KOPT-K1 (cell line): ENCODE data around the gene GCA.

Source experiments
- H3K27ac ChIP-seq: fragments of 200-600 bp; sonication (generic); 2 replicates; pipeline ENCODE4 v1.5.1; 2016; ENCODE audit warnings: antibody characterized with exemption, mild to moderate bottlenecking, low read depth, low read length; ENCODE audit not compliant: poor library complexity, severe bottlenecking
- H3K36me3 ChIP-seq: fragments of 200-600 bp; sonication (generic); 2 replicates; pipeline ENCODE4 v1.5.1; 2017; ENCODE audit warnings: antibody characterized with exemption, mild to moderate bottlenecking, low read length, moderate library complexity; ENCODE audit not compliant: insufficient read depth
- H3K9me3 ChIP-seq: fragments of 200-600 bp; sonication (generic); 2 replicates; pipeline ENCODE4 v1.5.1; 2017; ENCODE audit warnings: antibody characterized with exemption, low read length, mild to moderate bottlenecking; ENCODE audit not compliant: insufficient read depth, poor library complexity, severe bottlenecking

Gene GCA

DNA sequence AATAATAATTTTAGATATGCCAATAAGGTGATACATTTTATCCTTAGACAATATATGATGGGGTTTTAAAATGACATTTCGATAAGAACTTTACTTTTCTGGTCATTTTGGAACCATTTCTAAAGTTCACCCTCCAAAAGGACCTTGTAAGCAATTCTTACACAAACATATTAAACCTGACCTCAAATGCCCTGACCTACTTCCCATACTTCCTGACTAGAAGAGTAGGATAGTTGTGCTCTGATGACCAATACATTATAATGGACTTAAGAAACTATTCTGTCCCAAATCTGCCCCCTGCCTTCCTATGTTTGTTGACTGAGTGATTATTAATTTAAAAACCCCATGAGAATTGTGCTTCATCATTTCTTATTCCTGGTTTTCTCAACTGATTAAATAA is 24.6 kb downstream of the GCA start:
- H3K27ac ChIP-seq = no peak overlapping the region
- H3K36me3 ChIP-seq = no peaks in the 10 kb centered on the region
- no peaks in the 10 kb centered on the region for H3K9me3 ChIP-seq

DNA sequence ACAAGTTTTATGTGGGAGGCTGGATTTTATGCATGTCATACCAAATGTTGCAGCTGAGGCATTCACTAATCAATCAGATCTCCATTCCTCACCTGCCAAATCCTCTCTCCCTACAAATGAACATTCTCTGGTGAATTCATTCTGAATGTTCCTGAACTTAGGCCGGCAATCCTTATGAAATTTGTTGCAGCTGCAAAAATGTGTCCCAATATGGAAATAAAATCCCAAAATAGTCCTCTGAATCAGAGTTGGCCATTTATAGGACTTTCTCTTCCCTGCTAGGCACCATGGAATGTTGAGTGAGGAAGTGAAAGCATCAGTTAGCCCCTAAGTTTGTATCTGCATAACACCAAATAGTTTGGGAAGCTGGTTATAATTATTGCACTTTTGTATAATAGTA is 25.6 kb downstream of the GCA start:
- no peak overlapping the region for H3K27ac ChIP-seq
- no peaks in the 10 kb centered on the region for H3K36me3 ChIP-seq
- no peaks in the 10 kb centered on the region for H3K9me3 ChIP-seq

DNA sequence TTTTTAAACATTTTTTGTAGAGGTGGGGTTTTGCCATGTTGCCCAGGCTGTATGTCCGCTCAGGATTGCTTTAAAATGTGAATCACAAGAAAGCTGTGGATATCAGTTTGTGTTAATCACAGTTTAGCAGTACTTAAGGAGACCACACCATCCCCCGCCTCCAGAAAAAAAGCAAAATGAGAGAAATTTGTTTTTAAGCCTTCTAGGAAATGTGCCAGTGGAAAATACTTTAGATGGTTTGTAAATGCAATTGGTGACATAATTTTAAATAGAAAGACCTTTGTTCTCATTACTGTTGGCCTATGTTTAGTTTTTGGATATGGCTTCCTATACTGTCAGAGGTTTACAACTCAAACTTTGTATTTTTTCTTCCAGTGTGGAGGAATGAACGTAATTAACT is 27.0 kb downstream of the GCA start:
- Histone ChIP-seq H3K36me3 (no peaks in the 10 kb centered on the region), H3K27ac (no peak overlapping the region), H3K9me3 (no peaks in the 10 kb centered on the region)

DNA sequence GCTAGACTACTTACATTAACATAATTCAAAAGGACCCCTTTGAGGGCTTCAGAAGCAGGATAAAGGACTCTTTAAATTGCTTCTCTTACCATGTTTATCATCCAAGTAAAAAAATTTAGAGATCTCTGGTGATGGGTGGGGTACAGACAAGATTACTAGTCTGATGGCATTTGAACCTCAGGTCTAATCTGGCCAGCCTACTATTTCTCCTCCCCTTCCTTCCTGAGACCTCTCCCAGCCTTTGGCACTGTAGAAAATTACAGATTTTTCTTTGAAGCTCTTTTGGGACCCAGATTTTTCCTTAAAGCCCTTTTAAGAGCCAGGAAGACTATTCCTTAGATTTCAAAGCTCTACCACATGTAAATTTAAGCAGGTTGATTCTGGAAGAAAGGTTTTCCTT is 28.9 kb downstream of the GCA start:
- H3K9me3 ChIP-seq = no peaks in the 10 kb centered on the region
- no peak overlapping the region for H3K27ac ChIP-seq
- no peaks in the 10 kb centered on the region for H3K36me3 ChIP-seq

DNA sequence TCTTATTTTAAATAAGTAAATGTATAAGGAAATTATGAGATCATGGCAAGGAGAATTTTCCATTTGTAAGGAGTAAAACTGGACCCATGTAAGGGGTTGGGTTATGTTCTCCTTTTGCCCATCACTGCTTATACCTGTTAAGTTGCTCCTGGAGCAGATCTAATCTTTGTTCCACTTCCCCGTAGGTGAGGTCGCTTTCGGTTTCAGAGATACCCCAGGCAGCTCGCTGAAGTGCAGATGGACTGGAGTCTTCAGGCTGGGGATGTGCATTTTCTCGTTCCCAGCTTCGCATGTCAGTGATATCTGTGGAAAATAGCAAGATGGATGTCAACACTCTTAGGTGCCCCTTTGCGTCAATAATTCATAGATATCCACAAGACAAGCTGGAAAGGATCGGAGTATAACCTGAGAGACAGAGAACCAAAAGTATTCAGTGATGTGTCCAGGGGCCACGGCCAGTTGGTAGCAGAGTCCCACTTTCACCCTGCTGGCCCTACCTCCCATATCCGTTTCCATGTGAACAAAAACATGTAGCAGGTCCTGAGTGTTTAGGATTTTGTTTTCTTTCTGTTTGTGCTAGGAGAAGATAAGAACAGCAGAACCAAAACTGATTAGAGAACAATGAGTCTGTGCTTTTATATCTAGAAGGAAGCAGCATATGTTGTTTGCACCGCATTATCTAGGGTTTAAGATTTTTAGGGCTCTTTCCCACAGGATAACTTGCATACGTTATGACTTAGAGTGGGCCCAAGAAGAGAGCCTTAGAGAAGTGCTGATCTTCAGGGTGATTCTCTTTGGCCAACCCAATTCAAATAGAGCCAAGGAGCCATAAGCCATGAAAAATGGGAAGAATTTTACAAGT is 36.0 kb downstream of the GCA start:
- no peak overlapping the region for H3K27ac ChIP-seq

DNA sequence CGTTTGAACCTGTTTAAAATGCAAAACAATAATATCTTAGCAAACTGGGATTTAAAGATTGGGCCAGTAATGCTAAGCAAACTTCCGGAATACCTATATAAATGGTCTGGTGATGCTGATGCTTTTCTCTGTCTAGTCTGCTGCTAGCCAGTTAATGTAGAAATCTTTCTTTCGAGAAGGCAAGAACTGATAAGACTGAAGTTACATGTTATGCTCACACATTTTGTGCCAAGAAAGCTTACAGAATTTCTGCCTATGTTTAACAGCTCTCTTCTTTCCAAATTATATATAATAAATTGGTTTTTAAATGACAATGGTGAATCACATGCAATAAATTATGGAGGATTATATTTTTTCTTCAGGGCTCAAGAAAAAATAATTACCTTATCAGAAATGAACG is 37.9 kb downstream of the GCA start:
- no peaks in the 10 kb centered on the region for H3K36me3 ChIP-seq
- H3K27ac ChIP-seq = no peak overlapping the region
- H3K9me3 ChIP-seq = no peaks in the 10 kb centered on the region

More for the DNA sequence above, 36.0 kb downstream of the GCA start:
- H3K36me3 ChIP-seq = no peaks in the 10 kb centered on the region
- H3K9me3 ChIP-seq = no peaks in the 10 kb centered on the region

DNA sequence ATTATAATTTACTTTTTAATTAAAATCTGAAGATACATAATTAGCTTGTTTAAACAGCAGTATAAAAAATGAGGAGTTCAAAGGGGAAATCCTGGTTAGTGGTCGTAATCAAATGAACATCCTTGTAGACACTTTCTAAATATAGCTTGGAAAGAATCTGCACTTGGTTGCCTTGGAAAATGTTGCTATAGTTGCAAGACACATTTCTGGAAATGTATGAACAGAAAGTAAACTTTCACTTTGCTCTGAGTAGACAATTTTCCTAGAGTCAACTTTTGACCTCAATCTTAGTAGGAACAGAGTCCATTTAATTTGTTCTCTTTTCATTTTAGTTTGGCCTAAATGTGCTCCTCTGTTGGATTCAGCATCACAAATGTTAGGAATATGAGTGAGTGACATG is 38.3 kb downstream of the GCA start:
- Histone ChIP-seq H3K36me3 (no peaks in the 10 kb centered on the region), H3K27ac (no peak overlapping the region), H3K9me3 (no peaks in the 10 kb centered on the region)

DNA sequence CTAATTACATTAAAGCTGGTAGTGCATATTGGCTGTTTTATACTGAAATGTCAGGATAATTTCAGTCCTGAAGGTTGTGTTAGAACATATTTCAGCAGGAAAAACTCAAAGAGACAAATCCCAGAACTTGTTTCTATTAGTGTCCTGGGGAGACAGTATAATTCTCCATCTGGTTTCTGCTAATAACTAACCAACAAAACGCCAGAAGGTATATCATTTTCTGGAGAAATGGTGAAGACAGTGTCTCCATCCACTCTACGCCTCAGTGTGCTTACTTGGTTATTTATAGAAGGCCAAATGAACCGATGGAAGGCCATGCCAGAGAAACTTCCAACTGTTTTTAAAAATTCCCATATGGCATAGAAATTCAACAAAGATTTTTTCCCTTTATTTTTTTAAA is 41.6 kb downstream of the GCA start:
- no peaks in the 10 kb centered on the region for H3K36me3 ChIP-seq
- H3K9me3 ChIP-seq = no peaks in the 10 kb centered on the region
- no peak overlapping the region for H3K27ac ChIP-seq

DNA sequence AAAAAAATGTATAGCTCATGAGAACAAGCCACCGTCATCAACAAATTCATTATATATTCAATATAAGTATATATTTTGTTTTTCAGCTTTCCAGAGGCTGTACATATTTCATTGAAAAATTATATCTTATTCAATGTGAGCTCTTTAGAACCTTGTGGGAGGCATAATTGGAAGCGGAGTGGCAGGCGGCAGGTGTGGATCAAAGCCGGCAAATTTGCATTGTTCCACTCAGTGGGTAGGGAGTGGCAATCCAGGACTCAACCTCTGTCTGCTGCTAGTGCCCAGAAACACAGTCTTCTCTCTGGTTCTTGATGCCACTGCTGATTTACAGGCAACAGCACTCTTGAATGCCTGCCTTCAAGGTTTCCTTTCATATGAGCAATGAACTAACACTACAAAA is 46.9 kb downstream of the GCA start:
- no peak overlapping the region for H3K27ac ChIP-seq
- no peaks in the 10 kb centered on the region for H3K9me3 ChIP-seq
- no peaks in the 10 kb centered on the region for H3K36me3 ChIP-seq

DNA sequence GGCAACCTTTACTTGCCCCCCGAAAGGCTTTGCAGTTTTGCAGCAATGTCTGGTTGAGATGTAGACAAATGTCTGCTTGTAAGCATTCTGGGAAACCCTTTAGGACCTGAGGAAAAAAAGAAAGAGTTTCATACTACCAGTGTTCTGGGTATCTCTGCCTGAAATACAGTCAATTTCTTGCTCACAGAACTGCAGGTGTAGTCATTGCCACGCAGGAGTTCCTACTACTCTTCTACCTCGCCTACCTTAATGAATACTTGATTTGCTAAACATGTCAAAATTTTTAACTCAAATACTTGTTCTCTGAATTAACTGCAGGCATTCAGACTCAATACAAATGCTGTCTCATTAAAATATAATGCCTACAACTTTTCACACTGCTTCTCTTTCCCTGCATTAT is 56.4 kb downstream of the GCA start:
- Histone ChIP-seq H3K36me3 (no peaks in the 10 kb centered on the region), H3K9me3 (no peaks in the 10 kb centered on the region), H3K27ac (no peak overlapping the region)

DNA sequence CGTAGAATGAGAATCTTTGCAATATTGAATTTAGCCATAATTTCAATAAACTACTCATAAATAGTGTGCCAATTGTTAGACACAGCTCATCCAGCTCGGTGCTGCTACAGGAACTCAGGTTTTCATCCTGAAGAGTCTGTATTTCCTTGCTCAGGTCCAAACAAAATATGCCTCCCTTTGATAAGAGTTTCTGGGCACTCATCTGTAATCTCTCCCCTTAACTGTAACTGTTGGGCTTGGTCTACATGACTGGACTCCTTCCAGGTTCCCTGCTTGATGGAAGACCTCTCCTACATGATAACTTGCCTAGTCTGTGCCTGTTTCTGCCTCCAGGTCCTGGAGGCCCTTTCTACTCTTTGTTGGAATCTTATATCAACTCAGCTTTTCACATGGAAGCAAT is 57.9 kb downstream of the GCA start:
- H3K9me3 ChIP-seq = no peaks in the 10 kb centered on the region
- H3K27ac ChIP-seq = no peak overlapping the region
- no peaks in the 10 kb centered on the region for H3K36me3 ChIP-seq

DNA sequence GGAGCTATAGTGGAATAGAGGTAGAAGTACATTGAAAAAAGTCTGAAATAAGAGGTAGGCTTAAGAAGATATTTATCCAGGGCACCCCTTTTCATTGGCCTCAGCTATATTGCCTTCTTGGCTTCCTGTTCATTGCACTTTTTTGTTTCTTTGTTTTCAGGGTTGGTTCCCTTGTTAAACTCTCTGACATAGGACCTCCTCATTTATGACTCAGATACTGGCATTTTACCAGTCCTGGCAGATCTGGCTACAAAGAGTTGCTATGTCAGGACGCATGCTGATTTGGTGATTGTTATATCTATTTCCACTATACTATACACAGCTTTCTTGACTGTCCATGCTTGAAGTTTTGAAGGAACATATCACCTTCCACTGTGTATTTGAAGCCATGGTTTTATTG is 60.0 kb downstream of the GCA start:
- no peaks in the 10 kb centered on the region for H3K36me3 ChIP-seq
- no peaks in the 10 kb centered on the region for H3K9me3 ChIP-seq
- no peak overlapping the region for H3K27ac ChIP-seq
